GM19023 (cell line): ENCODE results near the gene LRRN2.
"Not testable (repeated sequence)": the region's sequence is repeated elsewhere in the genome, so short reads cannot be mapped to it uniquely, and the experiment has no call there.

Source experiments
- ATAC-seq: cut with Tn5 transposase; IDR thresholded peaks from one replicate; pipeline ENCODE4 v1.9.1; 2021; ENCODE audit warnings: mild to moderate bottlenecking, moderate library complexity; ENCODE audit not compliant: unreplicated experiment

The LRRN2 gene

GRCh38 chr1:204692841-204693356 lies 7.4 kb upstream of the LRRN2 start:
- no peak for ATAC-seq

DNA sequence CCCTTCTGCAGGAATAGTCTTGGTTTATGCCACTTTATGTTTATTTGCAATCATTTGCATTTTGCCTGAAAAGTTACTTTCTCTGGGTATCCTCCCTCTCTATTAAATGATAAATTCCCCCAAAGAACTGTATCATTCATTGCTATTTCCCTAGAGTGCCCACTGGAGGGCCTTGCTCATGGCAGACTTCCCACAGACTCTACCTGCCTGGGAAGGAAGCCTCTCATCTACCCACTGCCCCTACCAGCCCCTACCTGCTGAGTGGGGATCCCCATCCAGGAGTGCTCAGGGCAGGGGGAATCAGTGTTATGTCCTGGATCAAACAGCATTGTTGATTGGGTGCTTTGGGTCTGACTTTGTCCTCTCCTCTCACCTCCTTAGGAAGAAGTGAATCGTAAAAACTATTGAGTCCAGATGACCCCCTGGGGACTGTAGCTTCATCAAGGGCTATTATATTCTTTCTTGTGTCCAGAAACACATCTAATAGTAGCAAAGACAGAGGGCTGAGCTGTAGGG lies 6.8 kb upstream of the LRRN2 start:
- ATAC-seq: no peak

- ATAC-seq: not testable (repeated sequence)
Measured at GRCh38 chr1:204691328-204691730, 5.8 kb upstream of the LRRN2 start.

GRCh38 chr1:204688776-204689175 lies 3.2 kb upstream of the LRRN2 start:
- ATAC-seq: no peak

DNA sequence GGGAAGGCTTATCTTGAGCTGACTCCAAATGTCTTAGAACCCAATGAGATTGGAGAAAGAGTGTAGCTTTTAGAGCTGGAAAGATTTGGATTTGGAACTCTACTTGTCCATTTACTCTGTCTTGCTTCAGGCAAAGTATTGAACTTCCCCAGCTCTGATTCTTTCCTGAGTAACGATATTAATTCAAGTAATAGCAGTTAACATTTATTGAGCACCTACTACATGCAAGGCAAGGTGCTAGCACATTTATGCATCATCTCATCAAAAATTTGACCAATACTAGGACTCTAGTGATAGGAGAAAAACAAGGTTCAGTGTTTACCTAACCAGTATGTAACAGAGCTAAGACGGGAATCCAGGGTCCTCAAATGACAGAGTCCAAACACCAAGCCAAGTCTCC lies 2.5 kb upstream of the LRRN2 start:
- no peak for ATAC-seq

- no peak for ATAC-seq
Measured at GRCh38 chr1:204684571-204685235, 835 bp downstream of the LRRN2 start.

GRCh38 chr1:204684206-204684570 lies 1.4 kb downstream of the LRRN2 start:
- ATAC-seq: no peak

DNA sequence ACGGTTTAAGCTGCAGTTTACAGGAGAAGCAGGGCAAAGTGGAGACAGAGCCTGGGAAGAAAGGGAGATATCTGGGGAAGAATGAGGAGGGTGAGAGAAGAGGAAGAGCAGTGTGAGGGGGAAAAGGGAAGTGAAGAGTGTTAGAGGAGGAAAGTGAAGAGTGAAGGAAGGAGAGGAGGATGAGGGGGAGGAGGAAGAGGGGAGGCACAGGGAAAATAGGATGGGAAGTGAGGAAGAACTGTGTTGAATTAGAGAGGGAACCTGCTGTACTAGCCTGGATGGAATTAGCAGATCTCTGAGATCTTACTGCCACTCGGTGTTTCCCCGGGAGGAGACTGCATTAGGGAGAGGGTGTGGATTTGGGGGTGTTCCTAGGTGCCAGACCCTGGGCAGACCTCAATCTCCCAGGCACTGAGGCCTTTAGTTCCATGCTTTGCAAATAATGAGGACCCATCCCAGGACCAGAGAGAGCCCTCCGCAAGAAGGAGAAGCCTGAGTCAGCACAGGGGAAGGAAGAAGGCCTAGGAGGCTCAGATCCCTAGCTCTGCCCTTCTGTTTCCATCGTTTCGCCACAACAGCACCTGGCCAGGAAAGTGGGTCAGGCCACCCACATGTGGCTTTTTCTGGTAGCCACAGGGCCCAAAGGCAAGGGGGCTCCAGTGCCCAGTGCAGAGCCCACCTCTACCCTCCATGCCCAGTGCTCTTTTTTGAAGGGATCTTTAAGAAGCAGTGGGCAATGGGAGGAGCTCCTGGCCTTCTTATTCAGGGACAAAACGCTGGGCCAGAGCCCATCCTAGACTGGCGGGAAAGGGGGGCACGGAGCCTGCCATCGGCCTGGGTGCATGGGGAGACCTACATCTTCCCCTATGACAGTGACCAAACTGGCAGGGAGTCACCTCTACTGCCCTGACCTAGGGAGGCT lies 2.0 kb downstream of the LRRN2 start:
- no peak for ATAC-seq

DNA sequence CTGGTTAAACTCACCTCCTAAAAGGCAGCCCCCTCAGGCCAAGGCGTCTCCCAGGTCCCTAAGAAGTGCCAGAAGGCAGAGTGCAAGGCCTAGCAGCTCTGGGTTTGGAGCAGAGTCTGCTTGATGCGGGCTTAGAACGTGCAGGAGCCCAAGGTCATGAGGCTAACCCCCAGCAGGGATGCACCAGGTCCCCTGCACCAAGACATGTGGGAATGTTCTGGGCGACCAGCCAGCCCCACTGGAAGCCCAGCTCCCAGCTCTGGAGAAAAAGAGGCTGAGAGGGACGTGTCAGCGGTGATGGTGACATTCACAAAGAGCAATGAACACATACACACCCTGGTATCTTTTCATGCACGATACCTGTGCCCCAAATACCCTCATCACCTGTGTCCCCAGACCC lies 5.1 kb downstream of the LRRN2 start:
- ATAC-seq: no peak

- ATAC-seq: no peak
Measured at GRCh38 chr1:204680051-204680450, 5.5 kb downstream of the LRRN2 start.

DNA sequence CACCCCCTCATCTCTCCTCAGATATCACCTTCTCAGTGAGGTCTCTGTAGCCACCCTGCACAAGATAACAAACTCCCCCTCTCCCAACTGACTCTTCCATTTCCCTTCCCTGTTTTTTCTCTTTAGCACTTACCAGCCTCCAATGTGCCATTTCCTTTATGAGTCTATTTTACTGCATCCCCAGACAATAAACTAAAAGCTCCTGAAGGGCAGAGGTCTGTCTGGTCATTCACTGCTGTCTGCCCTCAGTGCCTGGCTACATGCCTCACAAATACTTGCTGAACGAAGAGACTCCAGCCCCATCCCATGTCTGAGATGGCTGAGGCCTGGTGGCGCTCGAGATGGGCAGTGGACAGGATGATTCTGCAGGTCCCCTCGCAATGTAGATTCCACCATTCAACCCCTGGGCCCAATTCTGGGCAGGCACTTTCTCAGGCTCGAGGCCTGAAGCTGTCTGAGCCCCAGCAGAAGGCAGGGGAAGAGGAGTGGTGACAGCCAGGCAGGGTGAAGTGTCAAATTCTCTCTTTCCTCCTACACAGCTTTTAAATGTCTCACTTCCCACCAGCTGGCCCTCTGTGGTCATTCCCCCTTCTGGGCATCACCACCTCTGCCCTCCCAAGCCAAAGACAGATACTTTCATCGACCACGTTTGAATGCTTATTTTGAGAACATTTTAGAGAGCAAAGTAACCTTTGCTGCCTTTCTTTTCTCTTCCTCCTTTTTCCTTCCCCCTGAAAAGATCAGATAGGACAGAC lies 6.6 kb downstream of the LRRN2 start:
- ATAC-seq: no peak

- ATAC-seq: no peak
Measured at GRCh38 chr1:204677864-204678263, 7.7 kb downstream of the LRRN2 start.

DNA sequence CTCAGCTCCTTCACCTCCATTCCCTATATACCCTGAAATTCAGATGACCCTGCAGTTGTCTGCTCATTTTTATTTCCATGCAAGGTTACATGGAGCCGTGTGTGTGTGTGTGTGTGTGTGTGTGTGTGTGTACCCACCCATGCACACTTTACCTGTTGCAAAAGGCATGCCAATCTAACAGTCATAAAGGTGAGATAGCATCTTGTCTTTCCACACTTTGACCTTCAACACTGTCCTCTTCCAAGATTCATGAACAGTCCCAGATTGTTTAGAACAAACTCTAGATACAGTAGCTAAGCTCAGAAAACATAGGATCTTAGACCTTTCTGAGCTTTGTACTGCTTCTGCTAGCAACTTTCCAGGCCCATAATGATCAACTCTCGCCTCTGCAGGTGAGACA lies 9.5 kb downstream of the LRRN2 start:
- ATAC-seq: no peak

DNA sequence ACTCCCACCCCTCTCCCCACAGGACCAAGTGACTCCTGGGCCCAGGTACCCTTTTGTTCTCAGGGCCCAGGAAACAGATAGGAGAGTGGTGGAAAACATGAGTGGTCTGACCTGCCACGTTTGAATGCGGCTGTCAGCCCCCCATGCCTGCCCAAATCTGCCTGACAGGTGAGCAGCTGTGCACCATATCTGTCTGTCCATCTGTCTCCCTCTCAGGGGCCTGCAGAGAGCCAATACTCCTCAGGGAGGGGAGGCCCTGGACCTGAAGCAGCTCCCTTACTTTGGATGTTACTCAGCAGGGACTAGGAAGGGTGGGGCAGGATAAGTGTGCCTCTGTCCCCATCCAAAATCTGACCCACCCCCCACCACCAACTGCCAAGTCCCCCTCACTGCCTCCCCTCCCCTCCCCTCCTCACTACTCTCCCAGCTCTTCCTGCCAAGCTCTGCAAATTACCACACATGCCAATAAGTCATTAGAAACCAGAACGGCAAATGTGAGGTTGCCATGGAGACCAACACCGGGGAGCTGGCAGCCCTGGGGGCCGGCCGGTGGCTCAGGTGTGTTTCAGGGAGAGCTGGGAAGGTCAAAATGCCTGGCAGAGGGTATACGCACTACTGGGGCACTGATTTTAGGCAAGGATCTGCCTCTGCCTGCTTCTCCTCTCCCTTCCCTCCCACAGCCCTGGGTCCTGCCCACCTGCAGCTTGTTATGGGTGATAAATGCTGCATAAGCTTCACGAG lies 11.5 kb downstream of the LRRN2 start:
- no peak for ATAC-seq

GRCh38 chr1:204673209-204673608 lies 12.3 kb downstream of the LRRN2 start:
- no peak for ATAC-seq

- no peak for ATAC-seq
Measured at GRCh38 chr1:204672482-204673121, 12.9 kb downstream of the LRRN2 start.

DNA sequence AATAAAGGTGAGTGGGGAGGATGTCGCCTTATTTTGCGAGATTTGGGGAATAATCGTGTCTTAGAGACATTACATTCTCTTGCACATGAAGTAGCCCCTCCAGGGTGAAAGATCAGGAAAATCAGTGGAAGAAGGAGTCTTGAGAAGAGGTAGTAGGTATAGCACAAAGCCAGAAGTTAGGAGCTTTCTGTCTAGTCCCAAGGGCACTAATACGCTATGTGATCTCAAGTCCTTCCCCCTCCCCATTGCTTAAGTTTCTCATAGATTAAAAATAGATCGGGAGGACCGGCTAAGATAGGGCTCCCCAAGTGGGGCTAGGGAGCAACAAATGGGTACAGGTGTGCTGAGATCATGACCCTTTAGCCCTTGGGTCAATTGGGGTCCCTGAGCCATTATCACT lies 13.5 kb downstream of the LRRN2 start:
- no peak for ATAC-seq

GRCh38 chr1:204670152-204670927 lies 15.2 kb downstream of the LRRN2 start:
- no peak for ATAC-seq

DNA sequence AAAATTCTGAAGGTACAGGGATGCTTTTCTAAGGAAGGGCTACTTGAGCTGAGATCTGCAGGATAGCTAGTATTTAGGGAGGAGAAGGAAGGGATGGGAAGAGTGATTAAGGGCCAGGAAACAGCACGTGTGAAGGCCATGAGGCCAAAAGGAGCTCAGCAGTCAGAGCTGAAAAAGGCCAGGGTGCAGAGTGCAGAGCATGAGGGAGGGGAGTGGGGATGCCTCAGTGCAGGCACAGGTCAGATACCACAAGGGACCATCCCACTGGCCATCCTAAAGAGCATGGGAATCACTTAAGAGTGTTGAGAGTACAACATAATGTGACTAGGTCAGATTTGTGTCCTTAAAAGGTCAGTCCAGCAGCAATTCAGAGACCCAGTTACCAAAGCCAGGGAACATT lies 16.0 kb downstream of the LRRN2 start:
- no peak for ATAC-seq

DNA sequence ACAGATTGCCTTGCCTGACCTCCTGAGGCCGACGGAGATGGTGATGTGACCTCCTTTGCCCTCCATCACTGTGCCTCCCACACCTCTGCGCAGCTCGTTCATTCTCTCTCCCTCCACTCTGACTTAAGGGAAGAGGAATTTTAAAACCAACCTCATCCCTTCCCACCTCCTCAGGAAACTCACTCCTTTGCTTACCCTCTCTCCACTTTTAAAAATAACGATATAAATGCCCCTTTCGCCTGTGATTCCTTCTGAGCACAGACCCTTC lies 21.2 kb downstream of the LRRN2 start:
- ATAC-seq: no peak
